ENCODE results near the gene ADISSP.
A peak's percentile ranks its signal among the peaks of the same experiment; 100 is the strongest.

The ADISSP gene

DNA sequence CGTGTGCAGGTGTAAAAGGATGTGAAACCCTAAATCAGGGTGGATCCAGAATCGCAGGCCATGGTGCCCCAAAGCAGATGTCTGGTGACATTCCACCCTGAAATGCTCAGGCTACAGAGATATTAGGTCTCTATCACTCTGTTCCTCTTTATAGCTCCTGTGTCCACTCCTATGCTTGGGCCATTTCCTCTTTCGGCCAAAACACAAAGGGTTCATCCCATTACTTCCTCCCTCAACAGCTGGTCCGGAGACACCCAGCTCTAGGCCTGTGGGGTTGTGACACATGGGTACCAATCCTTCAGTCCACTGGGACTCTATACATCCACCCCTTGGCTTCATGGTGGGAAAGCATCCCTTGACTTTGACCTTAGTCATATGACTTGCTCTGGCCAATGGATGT lies 53.5 kb downstream of the ADISSP start:
- no peak for TF ChIP-seq TAF1 (IDR thresholded peaks at IDR 0.05; ENCODE audit: borderline replicate concordance, insufficient read depth, low read length)
- TF ChIP-seq FOXP2 (optimal IDR thresholded peaks at IDR 0.05; ENCODE audit: borderline replicate concordance, extremely low read depth, extremely low read length, insufficient read depth) = no peak
- TF ChIP-seq, protein P1, sequence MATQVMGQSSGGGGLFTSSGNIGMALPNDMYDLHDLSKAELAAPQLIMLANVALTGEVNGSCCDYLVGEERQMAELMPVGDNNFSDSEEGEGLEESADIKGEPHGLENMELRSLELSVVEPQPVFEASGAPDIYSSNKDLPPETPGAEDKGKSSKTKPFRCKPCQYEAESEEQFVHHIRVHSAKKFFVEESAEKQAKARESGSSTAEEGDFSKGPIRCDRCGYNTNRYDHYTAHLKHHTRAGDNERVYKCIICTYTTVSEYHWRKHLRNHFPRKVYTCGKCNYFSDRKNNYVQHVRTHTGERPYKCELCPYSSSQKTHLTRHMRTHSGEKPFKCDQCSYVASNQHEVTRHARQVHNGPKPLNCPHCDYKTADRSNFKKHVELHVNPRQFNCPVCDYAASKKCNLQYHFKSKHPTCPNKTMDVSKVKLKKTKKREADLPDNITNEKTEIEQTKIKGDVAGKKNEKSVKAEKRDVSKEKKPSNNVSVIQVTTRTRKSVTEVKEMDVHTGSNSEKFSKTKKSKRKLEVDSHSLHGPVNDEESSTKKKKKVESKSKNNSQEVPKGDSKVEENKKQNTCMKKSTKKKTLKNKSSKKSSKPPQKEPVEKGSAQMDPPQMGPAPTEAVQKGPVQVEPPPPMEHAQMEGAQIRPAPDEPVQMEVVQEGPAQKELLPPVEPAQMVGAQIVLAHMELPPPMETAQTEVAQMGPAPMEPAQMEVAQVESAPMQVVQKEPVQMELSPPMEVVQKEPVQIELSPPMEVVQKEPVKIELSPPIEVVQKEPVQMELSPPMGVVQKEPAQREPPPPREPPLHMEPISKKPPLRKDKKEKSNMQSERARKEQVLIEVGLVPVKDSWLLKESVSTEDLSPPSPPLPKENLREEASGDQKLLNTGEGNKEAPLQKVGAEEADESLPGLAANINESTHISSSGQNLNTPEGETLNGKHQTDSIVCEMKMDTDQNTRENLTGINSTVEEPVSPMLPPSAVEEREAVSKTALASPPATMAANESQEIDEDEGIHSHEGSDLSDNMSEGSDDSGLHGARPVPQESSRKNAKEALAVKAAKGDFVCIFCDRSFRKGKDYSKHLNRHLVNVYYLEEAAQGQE (IDR thresholded peaks at IDR 0.05; ENCODE audit: insufficient read depth in 1 of 2, low read depth in 2 of 2, low read length in 2 of 2) = no peak
- TF ChIP-seq SIN3A (IDR thresholded peaks at IDR 0.05; ENCODE audit: borderline replicate concordance, insufficient read depth, low read length) = no peak

DNA sequence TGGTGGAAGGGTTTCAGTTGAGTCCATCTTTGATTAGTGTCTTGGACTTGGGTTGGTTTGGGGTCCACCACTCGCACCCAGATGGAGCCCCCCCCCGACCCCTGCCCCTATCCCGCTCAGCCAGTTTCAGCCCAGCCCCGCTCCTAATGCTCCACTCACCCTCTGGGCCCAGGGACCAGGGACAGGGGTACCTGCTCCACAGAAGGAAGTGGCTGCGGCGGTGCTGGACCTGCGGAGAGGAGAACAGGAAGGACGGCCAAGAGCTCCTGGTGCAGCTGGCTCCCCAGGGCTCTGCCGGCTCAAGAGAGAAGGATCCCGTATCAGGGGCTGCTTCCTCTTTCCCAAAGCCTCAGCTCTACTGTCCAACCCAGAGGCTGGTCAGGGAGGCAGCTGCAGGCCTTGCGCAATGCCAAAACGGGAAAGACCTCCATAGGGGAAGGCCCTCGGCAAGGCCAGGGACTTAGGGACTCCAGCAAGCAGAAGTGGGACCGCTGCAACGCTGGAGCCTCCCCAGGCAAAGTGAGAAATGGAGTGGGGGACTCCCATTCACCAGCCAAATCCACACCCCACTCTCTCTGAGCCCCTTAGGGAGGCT lies 55.2 kb downstream of the ADISSP start, which contains the start of gene SIGLEC1:
TSS of gene SIGLEC1 (minus strand) at position 322 of the 595 bp plus-strand sequence. CDS start 5,472 bp downstream, outside the sequence.
- no peak for TF ChIP-seq TAF1 (IDR thresholded peaks at IDR 0.05; ENCODE audit: borderline replicate concordance, insufficient read depth, low read length)

DNA sequence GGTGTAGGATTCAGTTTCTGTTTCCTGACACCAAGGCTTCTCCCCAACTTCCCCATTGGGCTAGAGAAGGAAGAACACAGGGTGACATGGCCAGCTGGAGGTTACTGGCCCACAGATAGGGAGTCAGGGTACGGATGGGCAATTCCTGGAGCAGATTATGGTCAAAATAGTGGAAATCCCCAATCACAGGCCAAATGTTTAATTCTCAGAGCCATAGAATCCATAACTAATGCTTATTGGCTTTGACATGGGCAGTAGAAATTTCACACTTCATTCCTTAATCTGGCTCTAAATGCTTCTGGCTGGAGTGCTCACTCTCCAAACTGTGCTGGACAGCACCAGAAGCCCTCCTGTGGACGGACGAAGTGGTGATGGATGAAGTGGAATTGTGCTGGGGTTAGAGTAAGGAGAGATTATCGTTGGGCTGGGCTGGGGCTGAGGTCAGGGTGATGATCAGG lies 56.0 kb downstream of the ADISSP start:
- TF ChIP-seq SIN3A (IDR thresholded peaks at IDR 0.05; ENCODE audit: borderline replicate concordance, insufficient read depth, low read length) (no peak), TAF1 (IDR thresholded peaks at IDR 0.05; ENCODE audit: borderline replicate concordance, insufficient read depth, low read length) (no peak)
- TF ChIP-seq, protein P1 (IDR thresholded peaks at IDR 0.05; ENCODE audit: insufficient read depth in 1 of 2, low read depth in 2 of 2, low read length in 2 of 2) = peak in 1 of 2 experiments; percentile 80; a peak in 2 of 4 replicates

DNA sequence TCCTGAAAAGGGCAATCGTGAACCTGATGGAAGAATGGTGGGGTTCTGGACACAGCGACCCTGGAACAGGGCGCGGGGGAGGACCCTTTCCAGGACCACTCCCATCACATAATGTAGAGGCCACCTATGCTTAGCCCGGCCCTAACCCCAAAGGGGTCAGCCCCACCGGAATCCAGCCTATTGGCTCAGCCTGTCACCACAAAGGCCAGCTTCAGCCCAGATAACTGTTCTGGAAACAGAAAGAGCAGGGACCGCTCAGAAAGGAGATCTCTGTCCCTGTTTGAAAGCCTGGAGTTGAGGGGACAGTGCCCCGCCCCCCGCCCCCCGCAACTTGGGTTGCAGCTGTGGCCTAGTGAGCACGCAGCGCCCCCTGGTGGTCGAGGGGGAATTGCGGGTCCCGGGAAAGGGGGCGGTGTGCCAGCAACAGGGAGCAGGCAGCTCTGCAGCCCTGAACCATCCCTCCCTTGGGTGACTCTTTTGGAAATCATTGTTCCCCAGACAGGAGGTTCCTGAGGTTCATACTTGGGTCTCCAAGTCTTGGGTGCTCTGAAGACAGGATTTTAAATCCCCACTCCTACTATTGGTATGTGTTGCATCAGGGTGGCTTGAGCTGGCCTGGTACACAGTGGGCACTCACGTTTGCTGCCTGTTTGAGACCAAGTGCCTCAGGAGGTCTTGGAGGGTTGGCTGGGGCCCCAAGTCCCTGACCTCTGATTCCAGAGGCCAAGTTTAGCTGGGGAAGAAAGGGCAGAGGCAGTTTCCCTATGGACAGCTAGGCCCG lies 56.7 kb downstream of the ADISSP start:
- no peak for TF ChIP-seq TAF1 (IDR thresholded peaks at IDR 0.05; ENCODE audit: borderline replicate concordance, insufficient read depth, low read length)
- no peak for TF ChIP-seq FOXP2 (optimal IDR thresholded peaks at IDR 0.05; ENCODE audit: borderline replicate concordance, extremely low read depth, extremely low read length, insufficient read depth)
- no peak for TF ChIP-seq SIN3A (IDR thresholded peaks at IDR 0.05; ENCODE audit: borderline replicate concordance, insufficient read depth, low read length)
- TF ChIP-seq, protein P1 (IDR thresholded peaks at IDR 0.05; ENCODE audit: insufficient read depth in 1 of 2, low read depth in 2 of 2, low read length in 2 of 2) = no peak
- no peak for TF ChIP-seq POLR2AphosphoS5 (IDR thresholded peaks at IDR 0.05; ENCODE audit: low read depth, low read length)

- no peak for TF ChIP-seq POLR2AphosphoS5 (IDR thresholded peaks at IDR 0.05; ENCODE audit: low read depth, low read length)
- TF ChIP-seq, protein P1 (IDR thresholded peaks at IDR 0.05; ENCODE audit: insufficient read depth in 1 of 2, low read depth in 2 of 2, low read length in 2 of 2) = no peak
- TF ChIP-seq FOXP2 (optimal IDR thresholded peaks at IDR 0.05; ENCODE audit: borderline replicate concordance, extremely low read depth, extremely low read length, insufficient read depth) = no peak
Measured at GRCh38 chr20:3710011-3710466, 57.5 kb downstream of the ADISSP start.
